Measurements from ENCODE around the gene TGFBR2.

DNA sequence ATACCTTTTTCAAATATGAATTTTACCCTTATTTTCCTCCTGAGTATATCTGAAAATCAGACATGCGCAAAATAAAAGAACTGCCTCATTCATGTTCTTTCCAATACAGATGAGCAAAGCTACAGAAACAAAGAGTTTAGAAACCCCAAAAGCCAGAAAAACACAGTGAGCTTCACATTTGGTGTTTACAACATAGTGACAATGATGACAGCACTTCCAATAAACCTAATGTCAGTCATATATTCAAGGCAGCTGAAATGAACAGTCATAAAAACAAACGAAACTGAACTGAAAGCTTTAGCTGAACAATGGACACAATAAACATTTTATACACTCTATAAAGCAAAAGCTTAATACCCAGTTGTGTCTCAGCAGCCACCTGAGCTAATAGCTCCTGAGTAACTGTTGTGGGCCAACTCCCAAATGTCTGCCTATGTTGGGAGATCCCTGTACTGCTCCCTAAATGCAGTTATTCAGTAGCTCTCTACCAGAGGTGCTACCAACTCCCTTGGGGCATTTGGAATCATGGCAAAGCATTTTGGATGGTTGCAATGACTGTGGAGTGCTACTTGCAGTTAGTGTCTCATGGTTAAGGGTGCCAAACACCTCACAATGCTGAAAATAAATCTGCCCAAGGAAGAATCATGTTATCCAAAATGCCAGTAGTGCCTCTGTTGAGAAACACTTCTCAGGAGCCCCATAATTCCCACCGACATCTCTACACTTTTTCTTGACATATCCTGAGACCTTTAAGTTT, 131.5 kb downstream of the TGFBR2 start:
- no peak for TF ChIP-seq EP300 (IDR thresholded peaks at IDR 0.05)
- TF ChIP-seq, protein P1, sequence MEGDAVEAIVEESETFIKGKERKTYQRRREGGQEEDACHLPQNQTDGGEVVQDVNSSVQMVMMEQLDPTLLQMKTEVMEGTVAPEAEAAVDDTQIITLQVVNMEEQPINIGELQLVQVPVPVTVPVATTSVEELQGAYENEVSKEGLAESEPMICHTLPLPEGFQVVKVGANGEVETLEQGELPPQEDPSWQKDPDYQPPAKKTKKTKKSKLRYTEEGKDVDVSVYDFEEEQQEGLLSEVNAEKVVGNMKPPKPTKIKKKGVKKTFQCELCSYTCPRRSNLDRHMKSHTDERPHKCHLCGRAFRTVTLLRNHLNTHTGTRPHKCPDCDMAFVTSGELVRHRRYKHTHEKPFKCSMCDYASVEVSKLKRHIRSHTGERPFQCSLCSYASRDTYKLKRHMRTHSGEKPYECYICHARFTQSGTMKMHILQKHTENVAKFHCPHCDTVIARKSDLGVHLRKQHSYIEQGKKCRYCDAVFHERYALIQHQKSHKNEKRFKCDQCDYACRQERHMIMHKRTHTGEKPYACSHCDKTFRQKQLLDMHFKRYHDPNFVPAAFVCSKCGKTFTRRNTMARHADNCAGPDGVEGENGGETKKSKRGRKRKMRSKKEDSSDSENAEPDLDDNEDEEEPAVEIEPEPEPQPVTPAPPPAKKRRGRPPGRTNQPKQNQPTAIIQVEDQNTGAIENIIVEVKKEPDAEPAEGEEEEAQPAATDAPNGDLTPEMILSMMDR (IDR thresholded peaks at IDR 0.05): no peak
